ENCODE measurements around the gene ALDH16A1.

ALDH16A1 gene

GRCh38 chr19:49458567-49458903 lies 5.5 kb downstream of the ALDH16A1 start:
- no peak for TF ChIP-seq GATA3 (IDR thresholded peaks at IDR 0.05; ENCODE audit: low read depth, low read length)
- TF ChIP-seq GATA2 (IDR thresholded peaks at IDR 0.05; ENCODE audit: low read depth, low read length): no peak

DNA sequence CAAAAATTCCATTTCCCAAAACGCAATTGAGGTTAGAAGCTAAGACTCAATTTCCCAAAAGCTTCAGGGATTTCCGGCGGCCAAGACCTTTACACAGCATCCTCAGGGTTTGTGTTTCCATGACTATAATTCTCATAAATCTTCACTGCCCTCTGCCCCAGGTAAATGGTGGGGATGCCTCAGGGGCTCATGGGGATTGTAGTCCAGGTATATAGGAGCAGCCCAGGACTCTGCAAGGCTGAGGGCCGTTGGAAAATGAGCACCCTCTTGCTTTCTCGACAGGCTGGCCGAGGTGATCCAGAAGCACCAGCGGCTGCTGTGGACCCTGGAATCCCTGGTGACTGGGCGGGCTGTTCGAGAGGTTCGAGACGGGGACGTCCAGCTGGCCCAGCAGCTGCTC lies 6.4 kb downstream of the ALDH16A1 start:
- no peak for TF ChIP-seq GATA2 (IDR thresholded peaks at IDR 0.05; ENCODE audit: low read depth, low read length)
- TF ChIP-seq GATA3 (IDR thresholded peaks at IDR 0.05; ENCODE audit: low read depth, low read length): no peak

DNA sequence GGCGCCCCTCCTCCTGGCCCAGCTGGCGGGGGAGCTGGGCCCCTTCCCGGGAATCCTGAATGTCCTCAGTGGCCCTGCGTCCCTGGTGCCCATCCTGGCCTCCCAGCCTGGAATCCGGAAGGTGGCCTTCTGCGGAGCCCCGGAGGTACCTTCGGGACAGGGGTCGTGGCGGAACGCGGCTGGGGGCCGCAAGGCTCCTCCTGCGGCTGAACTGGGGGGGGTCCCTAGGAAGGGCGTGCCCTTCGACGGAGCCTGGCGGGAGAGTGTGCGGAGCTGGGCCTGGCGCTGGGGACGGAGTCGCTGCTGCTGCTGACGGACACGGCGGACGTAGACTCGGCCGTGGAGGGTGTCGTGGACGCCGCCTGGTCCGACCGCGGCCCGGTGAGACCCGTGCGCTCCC lies 8.6 kb downstream of the ALDH16A1 start:
- TF ChIP-seq GATA2 (IDR thresholded peaks at IDR 0.05; ENCODE audit: low read depth, low read length) (no peak), GATA3 (IDR thresholded peaks at IDR 0.05; ENCODE audit: low read depth, low read length) (no peak)

DNA sequence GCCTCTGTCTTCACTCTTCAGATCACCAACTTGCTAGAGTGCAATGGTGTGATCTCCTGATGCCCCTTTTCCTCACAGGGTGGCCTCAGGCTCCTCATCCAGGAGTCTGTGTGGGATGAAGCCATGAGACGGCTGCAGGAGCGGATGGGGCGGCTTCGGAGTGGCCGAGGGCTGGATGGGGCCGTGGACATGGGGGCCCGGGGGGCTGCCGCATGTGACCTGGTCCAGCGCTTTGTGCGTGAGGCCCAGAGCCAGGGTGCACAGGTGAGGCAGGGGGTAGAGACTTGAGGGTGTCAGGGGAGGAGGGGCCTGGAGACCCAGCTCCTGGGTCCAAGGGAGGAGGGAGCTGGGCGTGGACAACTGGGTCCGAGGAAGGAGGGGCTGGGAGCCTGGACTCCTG lies 9.5 kb downstream of the ALDH16A1 start:
- TF ChIP-seq GATA2 (IDR thresholded peaks at IDR 0.05; ENCODE audit: low read depth, low read length): no peak
- TF ChIP-seq GATA3 (IDR thresholded peaks at IDR 0.05; ENCODE audit: low read depth, low read length): no peak

- no peak for TF ChIP-seq GATA3 (IDR thresholded peaks at IDR 0.05; ENCODE audit: low read depth, low read length)
- no peak for TF ChIP-seq GATA2 (IDR thresholded peaks at IDR 0.05; ENCODE audit: low read depth, low read length)
These were observed 11.1 kb downstream of the ALDH16A1 start for GRCh38 chr19:49463960-49464740.

- TF ChIP-seq GATA3 (IDR thresholded peaks at IDR 0.05; ENCODE audit: low read depth, low read length) (no peak), GATA2 (IDR thresholded peaks at IDR 0.05; ENCODE audit: low read depth, low read length) (no peak)
These were observed 12.3 kb downstream of the ALDH16A1 start for GRCh38 chr19:49465371-49465770.

DNA sequence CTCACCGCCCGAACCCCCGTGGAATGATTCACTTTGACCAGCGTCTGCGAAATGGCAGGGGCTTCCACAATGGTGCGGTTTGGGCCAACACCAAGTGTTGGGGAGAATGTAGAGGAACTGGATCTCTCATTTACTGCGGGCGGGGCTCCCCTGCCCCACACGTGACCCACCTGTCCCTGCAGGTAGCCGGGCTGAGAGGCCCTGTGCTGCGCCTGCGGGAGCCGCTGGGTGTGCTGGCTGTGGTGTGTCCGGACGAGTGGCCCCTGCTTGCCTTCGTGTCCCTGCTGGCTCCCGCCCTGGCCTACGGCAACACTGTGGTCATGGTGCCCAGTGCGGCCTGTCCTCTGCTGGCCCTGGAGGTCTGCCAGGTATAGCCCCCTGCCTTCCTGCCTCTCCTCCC lies 15.2 kb downstream of the ALDH16A1 start:
- TF ChIP-seq GATA2 (IDR thresholded peaks at IDR 0.05; ENCODE audit: low read depth, low read length) (no peak), GATA3 (IDR thresholded peaks at IDR 0.05; ENCODE audit: low read depth, low read length) (no peak)

DNA sequence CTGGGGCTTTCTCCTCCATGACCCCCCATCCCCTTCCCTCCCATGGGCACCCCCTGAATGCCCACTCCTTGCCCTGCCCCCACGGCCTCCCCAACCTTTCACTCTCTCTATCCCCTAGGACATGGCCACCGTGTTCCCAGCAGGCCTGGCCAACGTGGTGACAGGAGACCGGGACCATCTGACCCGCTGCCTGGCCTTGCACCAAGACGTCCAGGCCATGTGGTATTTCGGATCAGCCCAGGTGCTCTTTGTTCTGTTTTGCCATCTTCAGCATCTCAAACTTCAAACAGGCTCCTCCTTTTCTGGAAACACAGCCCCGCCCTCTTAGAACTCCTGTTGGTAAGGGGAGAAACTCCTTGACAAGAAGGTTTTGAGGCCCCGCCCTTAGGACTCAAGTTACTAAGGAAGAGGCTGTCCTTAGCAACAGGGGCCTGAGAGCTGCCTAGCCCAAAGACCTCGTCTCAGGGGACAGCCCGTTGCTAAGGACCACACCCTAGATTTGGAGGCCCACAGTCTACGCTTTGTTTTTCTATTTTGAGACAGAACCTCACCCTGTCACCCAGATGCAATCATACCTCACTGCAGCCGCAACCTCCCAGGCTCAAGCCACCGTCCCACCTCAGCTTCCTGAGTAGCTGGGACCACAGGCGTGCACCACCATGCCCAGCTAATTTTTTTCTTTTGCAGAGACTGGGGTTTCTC lies 15.9 kb downstream of the ALDH16A1 start:
- no peak for TF ChIP-seq GATA2 (IDR thresholded peaks at IDR 0.05; ENCODE audit: low read depth, low read length)
- no peak for TF ChIP-seq GATA3 (IDR thresholded peaks at IDR 0.05; ENCODE audit: low read depth, low read length)

GRCh38 chr19:49469828-49470614 lies 17.0 kb downstream of the ALDH16A1 start:
- TF ChIP-seq GATA3 (IDR thresholded peaks at IDR 0.05; ENCODE audit: low read depth, low read length) (no peak), GATA2 (IDR thresholded peaks at IDR 0.05; ENCODE audit: low read depth, low read length) (no peak)

GRCh38 chr19:49470615-49470978 lies 17.6 kb downstream of the ALDH16A1 start:
- no peak for TF ChIP-seq GATA2 (IDR thresholded peaks at IDR 0.05; ENCODE audit: low read depth, low read length)
- no peak for TF ChIP-seq GATA3 (IDR thresholded peaks at IDR 0.05; ENCODE audit: low read depth, low read length)

DNA sequence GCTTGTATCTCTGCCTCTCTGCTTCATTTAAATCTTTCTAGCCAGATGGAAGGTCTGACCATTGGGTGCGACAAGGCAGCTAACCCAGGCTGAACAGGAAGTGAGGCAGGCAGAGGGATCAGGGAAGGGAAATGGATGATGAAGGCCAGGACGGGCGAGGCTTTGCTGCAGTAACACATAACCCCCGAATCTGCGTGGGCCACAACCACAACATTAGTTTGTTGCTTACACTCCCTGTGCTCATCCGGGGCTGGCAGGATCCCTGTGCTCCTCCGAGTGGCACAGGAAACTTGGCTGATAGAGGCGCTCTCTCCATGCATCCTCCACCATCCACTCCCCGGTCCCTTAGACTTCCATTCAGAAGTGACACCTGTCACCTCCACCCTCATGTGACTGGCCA lies 19.9 kb downstream of the ALDH16A1 start:
- TF ChIP-seq GATA2 (IDR thresholded peaks at IDR 0.05; ENCODE audit: low read depth, low read length): no peak
- TF ChIP-seq GATA3 (IDR thresholded peaks at IDR 0.05; ENCODE audit: low read depth, low read length): no peak

DNA sequence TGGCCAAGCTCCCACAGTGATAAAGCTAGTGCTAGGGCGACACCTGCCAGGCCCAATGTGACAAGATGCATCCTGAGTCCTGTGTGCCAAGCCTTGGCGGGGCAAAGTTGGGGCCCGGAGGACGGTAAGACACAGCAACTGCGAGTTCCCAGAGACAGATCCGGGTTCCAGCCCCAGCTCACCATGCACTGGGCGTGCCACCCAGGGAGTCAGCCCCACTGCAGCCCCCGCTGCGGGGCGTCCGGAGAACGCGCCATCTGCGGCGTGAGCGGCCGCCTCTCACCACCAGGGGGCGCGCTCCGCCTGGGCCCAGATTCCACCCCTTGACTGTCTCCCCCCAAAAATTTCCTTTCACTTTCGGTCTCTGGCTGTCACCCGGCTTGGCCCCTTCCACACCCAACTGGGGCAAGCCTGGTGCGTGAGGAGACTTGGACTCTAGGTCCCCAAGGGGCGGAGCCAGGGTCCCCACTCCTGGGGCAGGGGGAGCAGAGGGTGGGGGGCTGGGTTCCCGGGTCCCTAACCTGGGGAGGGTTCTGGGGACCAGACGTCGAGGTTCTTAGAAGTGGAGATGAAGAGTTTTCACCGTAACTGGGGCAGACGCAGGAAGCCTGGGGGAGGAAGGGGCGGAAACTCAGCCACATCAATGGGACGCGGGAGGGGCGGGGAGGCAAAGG lies 21.0 kb downstream of the ALDH16A1 start, which contains the start of gene FLT3LG:
Gene FLT3LG (plus strand): TSS at position 348 of the 674 bp plus-strand sequence. CDS start 425 bp downstream, outside the sequence.
- TF ChIP-seq GATA3 (IDR thresholded peaks at IDR 0.05; ENCODE audit: low read depth, low read length) (no peak), GATA2 (IDR thresholded peaks at IDR 0.05; ENCODE audit: low read depth, low read length) (no peak)

DNA sequence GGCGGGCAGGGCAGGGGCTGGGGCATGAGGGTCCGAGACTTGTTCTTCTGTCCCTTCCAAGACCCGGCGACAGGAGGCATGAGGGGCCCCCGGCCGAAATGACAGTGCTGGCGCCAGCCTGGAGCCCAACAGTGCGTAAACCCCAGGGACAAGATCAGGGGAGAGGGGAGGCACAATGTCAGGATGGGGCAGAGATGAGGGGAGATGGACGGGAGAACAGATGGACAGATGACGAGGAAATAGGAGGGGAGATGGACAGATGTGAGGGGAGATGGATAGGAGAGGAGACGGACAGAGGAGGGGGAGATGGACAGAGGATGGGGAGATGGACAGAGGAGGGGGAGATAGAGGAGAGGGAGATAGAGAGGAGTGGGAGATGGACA lies 21.5 kb downstream of the ALDH16A1 start:
- TF ChIP-seq GATA3 (IDR thresholded peaks at IDR 0.05; ENCODE audit: low read depth, low read length) (no peak), GATA2 (IDR thresholded peaks at IDR 0.05; ENCODE audit: low read depth, low read length) (no peak)

Data from SH-SY5Y (cell line).